ENCODE results near the gene CEMIP2. TPM values are rescaled to one million over a fixed set of nuclear protein-coding genes. Genes with fewer than 3 reads are reported as not detected.

Gene CEMIP2
- total and polyA plus RNA-seq, 4 donors = 18.8 to 123 (median 38.6) TPM

GRCh38 chr9:71697882-71698281 is 70.4 kb downstream of the CEMIP2 start:
- 93% methylated on average over 4 of the region's 4 CpGs for WGBS
- TF ChIP-seq EGR1 (IDR thresholded peaks at IDR 0.05; ENCODE audit: low read depth in 2 of 2) (no peak), GABPA (IDR thresholded peaks at IDR 0.05 in 1 of 2, conservative IDR thresholded peaks at IDR 0.05 in 1 of 2) (no peak), YY1 (IDR thresholded peaks at IDR 0.05) (no peak), TAF1 (conservative IDR thresholded peaks at IDR 0.05) (no peak), REST (IDR thresholded peaks at IDR 0.05) (no peak), FOXA2 (IDR thresholded peaks at IDR 0.05) (no peak), HNF4G (IDR thresholded peaks at IDR 0.05) (no peak), RXRA (IDR thresholded peaks at IDR 0.05) (no peak), RAD21 (IDR thresholded peaks at IDR 0.05) (no peak), HNF4A (conservative IDR thresholded peaks at IDR 0.05) (no peak), ATF3 (IDR thresholded peaks at IDR 0.05) (no peak), NR2F2 (IDR thresholded peaks at IDR 0.05) (no peak), FOXA1 (IDR thresholded peaks at IDR 0.05) (no peak), JUND (IDR thresholded peaks at IDR 0.05) (no peak), SP1 (IDR thresholded peaks at IDR 0.05) (no peak)
- TF ChIP-seq, protein P1, sequence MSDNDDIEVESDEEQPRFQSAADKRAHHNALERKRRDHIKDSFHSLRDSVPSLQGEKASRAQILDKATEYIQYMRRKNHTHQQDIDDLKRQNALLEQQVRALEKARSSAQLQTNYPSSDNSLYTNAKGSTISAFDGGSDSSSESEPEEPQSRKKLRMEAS (IDR thresholded peaks at IDR 0.05) = no peak
- TF ChIP-seq, protein P2, sequence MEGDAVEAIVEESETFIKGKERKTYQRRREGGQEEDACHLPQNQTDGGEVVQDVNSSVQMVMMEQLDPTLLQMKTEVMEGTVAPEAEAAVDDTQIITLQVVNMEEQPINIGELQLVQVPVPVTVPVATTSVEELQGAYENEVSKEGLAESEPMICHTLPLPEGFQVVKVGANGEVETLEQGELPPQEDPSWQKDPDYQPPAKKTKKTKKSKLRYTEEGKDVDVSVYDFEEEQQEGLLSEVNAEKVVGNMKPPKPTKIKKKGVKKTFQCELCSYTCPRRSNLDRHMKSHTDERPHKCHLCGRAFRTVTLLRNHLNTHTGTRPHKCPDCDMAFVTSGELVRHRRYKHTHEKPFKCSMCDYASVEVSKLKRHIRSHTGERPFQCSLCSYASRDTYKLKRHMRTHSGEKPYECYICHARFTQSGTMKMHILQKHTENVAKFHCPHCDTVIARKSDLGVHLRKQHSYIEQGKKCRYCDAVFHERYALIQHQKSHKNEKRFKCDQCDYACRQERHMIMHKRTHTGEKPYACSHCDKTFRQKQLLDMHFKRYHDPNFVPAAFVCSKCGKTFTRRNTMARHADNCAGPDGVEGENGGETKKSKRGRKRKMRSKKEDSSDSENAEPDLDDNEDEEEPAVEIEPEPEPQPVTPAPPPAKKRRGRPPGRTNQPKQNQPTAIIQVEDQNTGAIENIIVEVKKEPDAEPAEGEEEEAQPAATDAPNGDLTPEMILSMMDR (IDR thresholded peaks at IDR 0.05; ENCODE audit: low read depth, low read length, missing input control) = no peak
- TF ChIP-seq, protein P3, sequence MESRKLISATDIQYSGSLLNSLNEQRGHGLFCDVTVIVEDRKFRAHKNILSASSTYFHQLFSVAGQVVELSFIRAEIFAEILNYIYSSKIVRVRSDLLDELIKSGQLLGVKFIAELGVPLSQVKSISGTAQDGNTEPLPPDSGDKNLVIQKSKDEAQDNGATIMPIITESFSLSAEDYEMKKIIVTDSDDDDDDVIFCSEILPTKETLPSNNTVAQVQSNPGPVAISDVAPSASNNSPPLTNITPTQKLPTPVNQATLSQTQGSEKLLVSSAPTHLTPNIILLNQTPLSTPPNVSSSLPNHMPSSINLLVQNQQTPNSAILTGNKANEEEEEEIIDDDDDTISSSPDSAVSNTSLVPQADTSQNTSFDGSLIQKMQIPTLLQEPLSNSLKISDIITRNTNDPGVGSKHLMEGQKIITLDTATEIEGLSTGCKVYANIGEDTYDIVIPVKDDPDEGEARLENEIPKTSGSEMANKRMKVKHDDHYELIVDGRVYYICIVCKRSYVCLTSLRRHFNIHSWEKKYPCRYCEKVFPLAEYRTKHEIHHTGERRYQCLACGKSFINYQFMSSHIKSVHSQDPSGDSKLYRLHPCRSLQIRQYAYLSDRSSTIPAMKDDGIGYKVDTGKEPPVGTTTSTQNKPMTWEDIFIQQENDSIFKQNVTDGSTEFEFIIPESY (IDR thresholded peaks at IDR 0.05) = no peak
- DNase-seq (ENCODE audit: low spot score) = no peak
- no peak overlapping the region for H3K9ac ChIP-seq (ENCODE audit: low read depth in 1 of 2, low read length in 2 of 2)
- H3K27me3 ChIP-seq (ENCODE audit: control insufficient read depth in 4 of 4, insufficient read depth in 4 of 4, low read length in 3 of 4) = no peaks in the 10 kb centered on the region
- peaks cover 0 to 6% (median 3%) of the 10 kb centered on the region in 4 donors for H3K4me1 ChIP-seq (ENCODE audit: control insufficient read depth in 4 of 4, insufficient read depth in 4 of 4, low read length in 3 of 4)
- H3K36me3 ChIP-seq (ENCODE audit: control insufficient read depth in 4 of 4, insufficient read depth in 3 of 4, low read depth in 1 of 4, low read length in 3 of 4) = peaks cover 13 to 46% (median 36%) of the 10 kb centered on the region in 4 donors
- H3K27ac ChIP-seq (ENCODE audit: low read depth in 1 of 2, low read length in 2 of 2) = no peak overlapping the region
- H3K9me3 ChIP-seq (ENCODE audit: control insufficient read depth in 4 of 4, low read length in 3 of 4) = no peaks in the 10 kb centered on the region
- no peak overlapping the region for H3K4me3 ChIP-seq (ENCODE audit: low read depth in 1 of 3, low read length in 3 of 3)

Measured in liver (tissue), 9 donors.